Forelimb muscle (tissue), 1 donor: ENCODE data around the gene JAML. TPM values are rescaled to one million over a fixed set of nuclear protein-coding genes. Genes with fewer than 3 reads are reported as not detected.
A peak's percentile ranks its signal among the peaks of the same experiment; 100 is the strongest.

Experiments used
- DNase-seq: peaks from one replicate; pipeline ENCODE4 v3.0.0-alpha.2; 2013; ENCODE audit warnings: low read depth
- polyA plus RNA-seq: library from polyadenylated mRNA; unstranded; fragments of 120-200 nt; gene quantifications from one replicate; pipeline ENCODE4 v1.2.1, GENCODE V29; 2013; ENCODE audit not compliant: insufficient read length

The JAML gene
- 1.7 TPM for polyA plus RNA-seq

- no peak for DNase-seq
Measured at GRCh38 chr11:118224511-118225188, at the start of gene JAML. Gene JAML (minus strand): TSS chr11:118225011. CDS start chr11:118214866, 10,145 bp downstream.

- DNase-seq: no peak
Measured at GRCh38 chr11:118274186-118274585, 49.4 kb upstream of the JAML start.

- no peak for DNase-seq
Measured at GRCh38 chr11:118272001-118272400, 47.2 kb upstream of the JAML start.

- no peak for DNase-seq
Measured at GRCh38 chr11:118267486-118267885, 42.7 kb upstream of the JAML start.

GRCh38 chr11:118265954-118266353 is 41.1 kb upstream of the JAML start:
- DNase-seq: no peak

- no peak for DNase-seq
Measured at GRCh38 chr11:118264569-118265465, 40.0 kb upstream of the JAML start.

GRCh38 chr11:118263695-118264568 is 39.1 kb upstream of the JAML start, which contains the start of gene MPZL2:
Gene MPZL2 (minus strand): TSS chr11:118264297. CDS start chr11:118264153, 144 bp downstream.
- DNase-seq: no peak

GRCh38 chr11:118263112-118263511 is 38.3 kb upstream of the JAML start:
- no peak for DNase-seq

- DNase-seq: no peak
Measured at GRCh38 chr11:118260353-118260752, 35.5 kb upstream of the JAML start.

- DNase-seq: no peak
Measured at GRCh38 chr11:118259138-118259537, 34.3 kb upstream of the JAML start.

- no peak for DNase-seq
Measured at GRCh38 chr11:118258410-118258809, 33.6 kb upstream of the JAML start.

GRCh38 chr11:118252688-118253087 is 27.9 kb upstream of the JAML start:
- no peak for DNase-seq

- peak; percentile 48 for DNase-seq
Measured at GRCh38 chr11:118251858-118252652, 27.2 kb upstream of the JAML start, which contains the start of gene MPZL3. Gene MPZL3 (minus strand): TSS chr11:118252365. CDS start chr11:118252294, 71 bp downstream.

GRCh38 chr11:118247041-118247440 is 22.2 kb upstream of the JAML start:
- DNase-seq: no peak

- no peak for DNase-seq
Measured at GRCh38 chr11:118245936-118246562, 21.2 kb upstream of the JAML start.

GRCh38 chr11:118243993-118244762 is 19.4 kb upstream of the JAML start:
- no peak for DNase-seq

- DNase-seq: no peak
Measured at GRCh38 chr11:118243161-118243560, 18.4 kb upstream of the JAML start.

- DNase-seq: no peak
Measured at GRCh38 chr11:118241764-118242098, 16.9 kb upstream of the JAML start.

- no peak for DNase-seq
Measured at GRCh38 chr11:118240999-118241763, 16.4 kb upstream of the JAML start.
